K562 (cell line): Measurements from ENCODE around the gene CBX8. TPM values are rescaled to one million over a fixed set of nuclear protein-coding genes. Genes with fewer than 3 reads are reported as not detected.

ENCODE experiments used
- ETS1 ChIP-seq: conservative IDR thresholded peaks from 2 replicates; pipeline ENCODE4 v1.6.1; 2011; ENCODE audit warnings: low read depth, mild to moderate bottlenecking, low read length; ENCODE audit not compliant: control insufficient read depth
- HDAC1 ChIP-seq, 2 experiments: fragments of 450-650 bp; IDR thresholded peaks; 2 replicates each; pipeline ENCODE4 v1.6.1; 2016 to 2017; ENCODE audit warnings: inconsistent platforms in 1 of 2, mild to moderate bottlenecking in 1 of 2, moderate library complexity in 1 of 2
- JUN ChIP-seq, 2 experiments: sonication (generic) in 1 of 2; formaldehyde crosslinking in 1 of 2; IDR thresholded peaks; 2 replicates each; pipeline versions ENCODE4 v1.6.1 to v1.8.0; 2012 to 2022; ENCODE audit warnings: borderline replicate concordance in 2 of 2, mild to moderate bottlenecking in 2 of 2, improper control_type of control experiment in 1 of 2, low read depth in 1 of 2, low read length in 1 of 2, missing genetic modification reagents in 1 of 2
- MAX ChIP-seq: sonication (generic); formaldehyde crosslinking; IDR thresholded peaks from 2 replicates; pipeline ENCODE4 v1.9.0; 2022; ENCODE audit warnings: mild to moderate bottlenecking, missing genetic modification reagents
- MNT ChIP-seq, 2 experiments: fragments of 450-650 bp; conservative IDR thresholded peaks; 2 replicates each; pipeline ENCODE4 v1.6.1; 2017; ENCODE audit warnings: mild to moderate bottlenecking in 2 of 2, moderate library complexity in 2 of 2
- POLR2G ChIP-seq: fragments of 200-400 bp; formaldehyde crosslinking; IDR thresholded peaks from 2 replicates; pipeline ENCODE4 v1.6.1; 2017; ENCODE audit warnings: low read depth, mild to moderate bottlenecking, antibody characterized with exemption, low read length, moderate library complexity
- PREB ChIP-seq: sonication (generic); formaldehyde crosslinking; IDR thresholded peaks from 2 replicates; pipeline ENCODE4 v1.8.1; 2023; ENCODE audit warnings: mild to moderate bottlenecking, missing genetic modification reagents
- REST ChIP-seq, 2 experiments: fragments of 450-650 bp; formaldehyde crosslinking in 1 of 2; IDR thresholded peaks; 2 replicates each; pipeline versions ENCODE4 v1.4.0 to v1.6.1; 2014 to 2020; ENCODE audit warnings: mild to moderate bottlenecking in 2 of 2, borderline replicate concordance in 1 of 2, low read depth in 1 of 2
- TFE3 ChIP-seq: fragments of 450-650 bp; formaldehyde crosslinking; IDR thresholded peaks from 2 replicates; pipeline ENCODE4 v1.4.0; 2020; ENCODE audit warnings: mild to moderate bottlenecking, mixed read lengths
- ZNF263 ChIP-seq: sonication (generic); formaldehyde crosslinking; IDR thresholded peaks from 2 replicates; pipeline ENCODE4 v1.8.0; 2022; ENCODE audit warnings: mild to moderate bottlenecking, missing genetic modification reagents, borderline replicate concordance
- polyA plus RNA-seq, 8 experiments: library from polyadenylated mRNA; depleted of rRNA in 4 of 8; stranded (reverse) in 5 of 8; unstranded in 3 of 8; fragments of >200 nt; fragmentation: Nextera tagmentation in 2 of 8; fragmentation: Illumina TruSeq in 1 of 8; extraction: Ambion mirVana in 2 of 8; extraction: Trizol in 1 of 8; gene quantifications; 2 replicates each; pipeline versions ENCODE4 v1.2.1 to v1.2.3, GENCODE V29; 2011 to 2014; ENCODE audit warnings: inconsistent platforms in 1 of 8, missing spikeins in 1 of 8
- total RNA-seq, 7 experiments: library from RNA; depleted of rRNA in 6 of 7; stranded (reverse); fragments of >200 nt in 6 of 7; fragmentation: Illumina TruSeq in 2 of 7; extraction: Trizol in 2 of 7; gene quantifications; 2 replicates each; pipeline versions ENCODE4 v1.2.1 to v1.2.3, GENCODE V29; 2011 to 2021; ENCODE audit warnings: low replicate concordance in 1 of 7

CBX8 gene
- total and polyA plus RNA-seq, 9 of the 15 experiments (the other 6 are each of a cell fraction or from before 2014, with no cell fraction given) = 0.08 to 11.9 (median 2.6) TPM

GRCh38 chr17:79802736-79803420 is 6.0 kb upstream of the CBX8 start (continued):
- TF ChIP-seq POLR2G (peak; percentile 90), PREB (CRISPR knock-in tag) (0 out of 2 replicates have a peak, but pooled peaks have one; percentile 61), MNT (conservative IDR thresholded peaks at IDR 0.05) (peak; percentile 56 to 60), ETS1 (peak; percentile 71), REST (IDR thresholded peaks at IDR 0.05; ENCODE audit: borderline replicate concordance) (peak; percentile 5; the same call in 1 of the 2 replicates), REST (CRISPR knock-in tag; IDR thresholded peaks at IDR 0.05; ENCODE audit: low read depth) (no peak), TFE3 (CRISPR knock-in tag) (no peak), ZNF263 (CRISPR knock-in tag) (peak; percentile 83), JUN (IDR thresholded peaks at IDR 0.05; ENCODE audit: borderline replicate concordance, low read depth, low read length) (peak; percentile 67; the same call in 1 of the 2 replicates), JUN (CRISPR knock-in tag; IDR thresholded peaks at IDR 0.05; ENCODE audit: borderline replicate concordance) (no peak; the same call in 1 of the 2 replicates), HDAC1 (IDR thresholded peaks at IDR 0.05) (peak in 1 of 2 experiments; percentile 50; a peak in 1 of 4 replicates), MAX (peak; percentile 80)
